ENCODE data around the gene KIF26A.

The KIF26A gene

GRCh38 chr14:104211215-104211614, 72.8 kb downstream of the KIF26A start:
- CTCF ChIA-PET = interaction anchor here (0.7 kb wide), 1 partner anchor 273 kb away, joined by 3 read pairs; no protein-coding TSS in a partner anchor

GRCh38 chr14:104211741-104212140, 73.4 kb downstream of the KIF26A start:
- H3K4me3 ChIP-seq (ENCODE audit: low read depth, low read length) = no peak overlapping the region
- ChIA-PET POLR2A (no interaction called here), CTCF (interaction anchor here (0.7 kb wide), 1 partner anchor 274 kb away, joined by 3 read pairs; no protein-coding TSS in a partner anchor)
- TF ChIP-seq ZNF777 (tag by site-specific recombination; IDR thresholded peaks at IDR 0.05; ENCODE audit: borderline replicate concordance) (no peak), OSR2 (tag by site-specific recombination; IDR thresholded peaks at IDR 0.05) (no peak)
- H3K4me1 ChIP-seq (ENCODE audit: control insufficient read depth, insufficient read depth, low read length) = no peaks in the 10 kb centered on the region
- H3K27ac ChIP-seq (ENCODE audit: extremely low read depth, low read depth, low read length) = no peak overlapping the region
- no peaks in the 10 kb centered on the region for H3K36me3 ChIP-seq (ENCODE audit: control insufficient read depth in 2 of 2, insufficient read depth in 1 of 2, low read length in 2 of 2)
- H3K9me3 ChIP-seq (ENCODE audit: control insufficient read depth, insufficient read depth, low read depth, low read length) = no peaks in the 10 kb centered on the region

More at GRCh38 chr14:104211215-104211614, 72.8 kb downstream of the KIF26A start:
- Histone ChIP-seq H3K27ac (ENCODE audit: extremely low read depth, low read depth, low read length) (no peak overlapping the region), H3K36me3 (ENCODE audit: control insufficient read depth in 2 of 2, insufficient read depth in 1 of 2, low read length in 2 of 2) (no peaks in the 10 kb centered on the region), H3K4me1 (ENCODE audit: control insufficient read depth, insufficient read depth, low read length) (no peaks in the 10 kb centered on the region; the same call in 1 of the 2 replicates), H3K9me3 (ENCODE audit: control insufficient read depth, insufficient read depth, low read depth, low read length) (no peaks in the 10 kb centered on the region), H3K4me3 (ENCODE audit: low read depth, low read length) (no peak overlapping the region)
- TF ChIP-seq ZFHX2 (tag by site-specific recombination; conservative IDR thresholded peaks at IDR 0.05) = peak; percentile 81
- TF ChIP-seq ZNF513 (tag by site-specific recombination; IDR thresholded peaks at IDR 0.05) = no peak
- no peak for TF ChIP-seq BCL11B (tag by site-specific recombination; IDR thresholded peaks at IDR 0.05; ENCODE audit: low read depth)
- TF ChIP-seq ZNF501 (tag by site-specific recombination; IDR thresholded peaks at IDR 0.05) = no peak
- TF ChIP-seq ZBTB48 (tag by site-specific recombination; IDR thresholded peaks at IDR 0.05) = no peak
- TF ChIP-seq ZNF274 (IDR thresholded peaks at IDR 0.05; ENCODE audit: low read length) = no peak
- no peak for TF ChIP-seq ZNF274 (tag by site-specific recombination; IDR thresholded peaks at IDR 0.05; ENCODE audit: borderline replicate concordance)
- TF ChIP-seq ZNF48 (tag by site-specific recombination; IDR thresholded peaks at IDR 0.05) = no peak
- no peak for TF ChIP-seq KLF9 (tag by site-specific recombination; IDR thresholded peaks at IDR 0.05; ENCODE audit: low read depth)
- TF ChIP-seq EGR2 (tag by site-specific recombination; IDR thresholded peaks at IDR 0.05; ENCODE audit: low read depth) = peak; percentile 80
- TF ChIP-seq ZNF302 (tag by site-specific recombination; IDR thresholded peaks at IDR 0.05; ENCODE audit: low read depth) = no peak
- no peak for TF ChIP-seq ZNF580 (tag by site-specific recombination; IDR thresholded peaks at IDR 0.05)
- no peak for TF ChIP-seq ZNF488 (tag by site-specific recombination; IDR thresholded peaks at IDR 0.05)
- no peak for TF ChIP-seq ZNF704 (tag by site-specific recombination; IDR thresholded peaks at IDR 0.05)
- POLR2A ChIA-PET = no interaction called here

GRCh38 chr14:104212206-104213095, 74.1 kb downstream of the KIF26A start:
- Histone ChIP-seq H3K27ac (ENCODE audit: extremely low read depth, low read depth, low read length) (no peak overlapping the region), H3K4me1 (ENCODE audit: control insufficient read depth, insufficient read depth, low read length) (no peaks in the 10 kb centered on the region), H3K4me3 (ENCODE audit: low read depth, low read length) (no peak overlapping the region), H3K36me3 (ENCODE audit: control insufficient read depth in 2 of 2, insufficient read depth in 1 of 2, low read length in 2 of 2) (no peaks in the 10 kb centered on the region), H3K9me3 (ENCODE audit: control insufficient read depth, insufficient read depth, low read depth, low read length) (no peaks in the 10 kb centered on the region)
- no peak for TF ChIP-seq PRDM4 (tag by site-specific recombination; IDR thresholded peaks at IDR 0.05)
- no peak for TF ChIP-seq ZSCAN18 (tag by site-specific recombination; IDR thresholded peaks at IDR 0.05)
- CTCF ChIA-PET = interaction anchor here (0.6 kb wide), 1 partner anchor 1898 kb away, joined by 4 read pairs; no protein-coding TSS in a partner anchor
- POLR2A ChIA-PET = no interaction called here

All from HEK293 (cell line).